GM18520 (cell line): ENCODE data around the gene QRICH1.

ENCODE experiments used
- ATAC-seq: cut with Tn5 transposase; IDR thresholded peaks from one replicate; pipeline ENCODE4 v1.9.1; 2021; ENCODE audit not compliant: unreplicated experiment

The QRICH1 gene

GRCh38 chr3:49001155-49001554 is 92.7 kb downstream of the QRICH1 start:
- ATAC-seq: no peak

- no peak for ATAC-seq
These were observed 94.6 kb downstream of the QRICH1 start for GRCh38 chr3:48999085-48999858.

GRCh38 chr3:48997714-48998637 is 95.9 kb downstream of the QRICH1 start:
- ATAC-seq: no peak

- no peak for ATAC-seq
These were observed 96.7 kb downstream of the QRICH1 start for GRCh38 chr3:48997102-48997635.

- no peak for ATAC-seq
These were observed 97.2 kb downstream of the QRICH1 start for GRCh38 chr3:48996640-48997039.

- no peak for ATAC-seq
These were observed 100.0 kb downstream of the QRICH1 start for GRCh38 chr3:48993834-48994233.

- no peak for ATAC-seq
These were observed 101.9 kb downstream of the QRICH1 start for GRCh38 chr3:48991851-48992545.

GRCh38 chr3:48990636-48991469 is 103.0 kb downstream of the QRICH1 start:
- no peak for ATAC-seq

GRCh38 chr3:48989796-48990635 is 103.9 kb downstream of the QRICH1 start, which contains the start of gene P4HTM:
Gene P4HTM, plus strand, starts transcription at chr3:48990241. Its CDS starts 16 bp downstream, at chr3:48990257.
- ATAC-seq: peak; percentile 47

GRCh38 chr3:48989126-48989795 is 104.6 kb downstream of the QRICH1 start:
- no peak for ATAC-seq

GRCh38 chr3:48985831-48986376 is 108.0 kb downstream of the QRICH1 start:
- no peak for ATAC-seq

GRCh38 chr3:48984663-48985062 is 109.2 kb downstream of the QRICH1 start:
- no peak for ATAC-seq

GRCh38 chr3:48983096-48983495 is 110.8 kb downstream of the QRICH1 start:
- ATAC-seq: no peak

- ATAC-seq: no peak
These were observed 111.2 kb downstream of the QRICH1 start for GRCh38 chr3:48982686-48983085.

GRCh38 chr3:48982016-48982415 is 111.9 kb downstream of the QRICH1 start:
- no peak for ATAC-seq

- ATAC-seq: no peak
These were observed 113.6 kb downstream of the QRICH1 start for GRCh38 chr3:48980295-48980694.
